T-helper 17 cell (primary cell): ENCODE results near the gene RALY. TPM values are rescaled to one million over a fixed set of nuclear protein-coding genes. Genes with fewer than 3 reads are reported as not detected.

ENCODE experiments used
- ATAC-seq: fragments of 150-1000 bp; cut with Tn5 transposase; 2 replicates; pipeline ENCODE4 v1.10.0; 2021; ENCODE audit warnings: mild to moderate bottlenecking, moderate library complexity
- DNase-seq, 3 donors: peaks; one replicate each; pipeline versions ENCODE4 v3.0.0 to v3.0.0-alpha.2; 2020 to 2021
- H3K9me3 ChIP-seq: one replicate; pipeline ENCODE4 v1.7.0; 2013; ENCODE audit warnings: low read length, mild to moderate bottlenecking; ENCODE audit not compliant: control insufficient read depth, poor library complexity, severe bottlenecking
- H3K27ac Mint-ChIP-seq: one replicate; pipeline ENCODE4 v1.8.0; 2022; ENCODE audit warnings: mild to moderate bottlenecking, moderate library complexity, mixed read lengths
- H3K27me3 Mint-ChIP-seq: one replicate; pipeline ENCODE4 v1.8.0; 2022; ENCODE audit warnings: mixed read lengths
- H3K36me3 Mint-ChIP-seq: one replicate; pipeline ENCODE4 v1.8.0; 2022; ENCODE audit warnings: low read depth, mixed read lengths
- H3K4me1 Mint-ChIP-seq: one replicate; pipeline ENCODE4 v1.8.0; 2022; ENCODE audit warnings: mild to moderate bottlenecking, mixed read lengths
- H3K4me3 Mint-ChIP-seq: one replicate; pipeline ENCODE4 v1.8.0; 2022; ENCODE audit warnings: mild to moderate bottlenecking, moderate library complexity, mixed read lengths
- total RNA-seq, 4 donors: library from RNA in 2 of 4; stranded (reverse) in 2 of 4; gene quantifications; one replicate each; pipeline ENCODE4 v1.2.3 and lab custom pipeline; 2022 to 2026

The RALY gene
- total RNA-seq, 2 donors from 2014 or later, result 120 to 137 TPM

GRCh38 chr20:33976959-33977358, 16.8 kb upstream of the RALY start:
- ATAC-seq (no peak), DNase-seq (no peak)
- H3K9me3 ChIP-seq, result no peaks in the 10 kb centered on the region
- Mint-ChIP-seq H3K27me3 (peaks cover 30% of the 10 kb centered on the region), H3K27ac (no peak overlapping the region), H3K4me3 (no peak overlapping the region), H3K36me3 (no peaks in the 10 kb centered on the region), H3K4me1 (no peaks in the 10 kb centered on the region)

GRCh38 chr20:33977535-33977934, 16.2 kb upstream of the RALY start:
- DNase-seq (no peak), ATAC-seq (no peak)
- Mint-ChIP-seq H3K36me3 (no peaks in the 10 kb centered on the region), H3K27ac (no peak overlapping the region), H3K4me3 (no peak overlapping the region), H3K4me1 (no peaks in the 10 kb centered on the region), H3K27me3 (peaks cover 30% of the 10 kb centered on the region)
- no peaks in the 10 kb centered on the region for H3K9me3 ChIP-seq

GRCh38 chr20:33979094-33979493, 14.6 kb upstream of the RALY start:
- DNase-seq (no peak), ATAC-seq (no peak)

GRCh38 chr20:33981347-33981746, 12.4 kb upstream of the RALY start:
- peaks cover 28% of the 10 kb centered on the region for H3K27me3 Mint-ChIP-seq
- H3K4me1 Mint-ChIP-seq, result no peaks in the 10 kb centered on the region
- H3K36me3 Mint-ChIP-seq, result no peaks in the 10 kb centered on the region
- DNase-seq, result no peak
- no peak for ATAC-seq
- no peaks in the 10 kb centered on the region for H3K9me3 ChIP-seq
- H3K27ac Mint-ChIP-seq, result no peak overlapping the region
- no peak overlapping the region for H3K4me3 Mint-ChIP-seq

More at GRCh38 chr20:33979094-33979493, 14.6 kb upstream of the RALY start:
- no peaks in the 10 kb centered on the region for H3K4me1 Mint-ChIP-seq
- H3K36me3 Mint-ChIP-seq, result no peaks in the 10 kb centered on the region
- H3K9me3 ChIP-seq, result no peaks in the 10 kb centered on the region
- H3K27ac Mint-ChIP-seq, result no peak overlapping the region
- H3K4me3 Mint-ChIP-seq, result no peak overlapping the region
- peaks cover 30% of the 10 kb centered on the region for H3K27me3 Mint-ChIP-seq

GRCh38 chr20:33981964-33982363, 11.7 kb upstream of the RALY start:
- Mint-ChIP-seq H3K36me3 (no peaks in the 10 kb centered on the region), H3K4me1 (no peaks in the 10 kb centered on the region), H3K4me3 (no peak overlapping the region), H3K27me3 (peaks cover 24% of the 10 kb centered on the region), H3K27ac (no peak overlapping the region)
- DNase-seq (no peak), ATAC-seq (no peak)
- no peaks in the 10 kb centered on the region for H3K9me3 ChIP-seq

GRCh38 chr20:33983371-33983770, 10.3 kb upstream of the RALY start:
- Mint-ChIP-seq H3K27ac (peak overlapping the region; percentile 51), H3K36me3 (no peaks in the 10 kb centered on the region), H3K4me1 (no peaks in the 10 kb centered on the region), H3K27me3 (peaks cover 15% of the 10 kb centered on the region), H3K4me3 (no peak overlapping the region)
- DNase-seq, result no peak
- no peaks in the 10 kb centered on the region for H3K9me3 ChIP-seq
- no peak for ATAC-seq

- DNase-seq (no peak), ATAC-seq (no peak)
- Mint-ChIP-seq H3K27ac (peak overlapping the region; percentile 51), H3K27me3 (peaks cover 8% of the 10 kb centered on the region), H3K4me1 (no peaks in the 10 kb centered on the region), H3K4me3 (no peak overlapping the region), H3K36me3 (no peaks in the 10 kb centered on the region)
- no peaks in the 10 kb centered on the region for H3K9me3 ChIP-seq
Measured at GRCh38 chr20:33984182-33984719, 9.5 kb upstream of the RALY start.

- no peak for ATAC-seq
- Mint-ChIP-seq H3K27ac (no peak overlapping the region), H3K4me3 (no peak overlapping the region), H3K27me3 (peaks cover 6% of the 10 kb centered on the region), H3K4me1 (peaks cover 3% of the 10 kb centered on the region), H3K36me3 (no peaks in the 10 kb centered on the region)
- H3K9me3 ChIP-seq, result no peaks in the 10 kb centered on the region
- DNase-seq, result no peak
Measured at GRCh38 chr20:33985280-33985679, 8.4 kb upstream of the RALY start.

- Mint-ChIP-seq H3K4me1 (peaks cover 5% of the 10 kb centered on the region), H3K4me3 (no peak overlapping the region)
- no peak for ATAC-seq
Measured at GRCh38 chr20:33985830-33986229, 7.9 kb upstream of the RALY start.

GRCh38 chr20:33986560-33987216, 7.0 kb upstream of the RALY start:
- ATAC-seq (no peak), DNase-seq (no peak)
- no peaks in the 10 kb centered on the region for H3K9me3 ChIP-seq
- Mint-ChIP-seq H3K36me3 (no peaks in the 10 kb centered on the region), H3K4me3 (no peak overlapping the region), H3K27ac (no peak overlapping the region), H3K4me1 (peaks cover 7% of the 10 kb centered on the region), H3K27me3 (peaks cover 2% of the 10 kb centered on the region)

More at GRCh38 chr20:33985830-33986229, 7.9 kb upstream of the RALY start:
- H3K36me3 Mint-ChIP-seq, result no peaks in the 10 kb centered on the region
- H3K27me3 Mint-ChIP-seq, result peaks cover 6% of the 10 kb centered on the region
- no peaks in the 10 kb centered on the region for H3K9me3 ChIP-seq
- no peak overlapping the region for H3K27ac Mint-ChIP-seq
- DNase-seq, result no peak

GRCh38 chr20:33990075-33990474, 3.6 kb upstream of the RALY start:
- ATAC-seq (no peak), DNase-seq (no peak)
- H3K9me3 ChIP-seq, result no peaks in the 10 kb centered on the region
- Mint-ChIP-seq H3K4me1 (peaks cover 16% of the 10 kb centered on the region), H3K27ac (no peak overlapping the region), H3K27me3 (no peaks in the 10 kb centered on the region), H3K36me3 (no peaks in the 10 kb centered on the region), H3K4me3 (no peak overlapping the region)

- no peaks in the 10 kb centered on the region for H3K36me3 Mint-ChIP-seq
- peak overlapping the region; percentile 72 for H3K4me3 Mint-ChIP-seq
- H3K9me3 ChIP-seq, result no peaks in the 10 kb centered on the region
- H3K27me3 Mint-ChIP-seq, result no peaks in the 10 kb centered on the region
- DNase-seq (no peak), ATAC-seq (no peak)
- H3K27ac Mint-ChIP-seq, result no peak overlapping the region
- H3K4me1 Mint-ChIP-seq, result peaks cover 27% of the 10 kb centered on the region
Measured at GRCh38 chr20:33991502-33991901, 2.2 kb upstream of the RALY start.

- H3K9me3 ChIP-seq, result no peaks in the 10 kb centered on the region
- H3K27ac Mint-ChIP-seq, result peak overlapping the region; percentile 96
- peaks cover 33% of the 10 kb centered on the region for H3K4me1 Mint-ChIP-seq
- DNase-seq (no peak), ATAC-seq (no peak)
- H3K36me3 Mint-ChIP-seq, result no peaks in the 10 kb centered on the region
- peak overlapping the region; percentile 94 for H3K4me3 Mint-ChIP-seq
- no peaks in the 10 kb centered on the region for H3K27me3 Mint-ChIP-seq
Measured at GRCh38 chr20:33992145-33992922, 1.4 kb upstream of the RALY start.
